NB4 (cell line): Measurements from ENCODE around the gene SAFB.

Experiments used
- DNase-seq: peaks from one replicate; pipeline ENCODE4 v3.0.0; 2010; ENCODE audit warnings: low read depth
- H3K4me3 ChIP-seq: one replicate; pipeline ENCODE4 v1.5.1; 2011; ENCODE audit warnings: mild to moderate bottlenecking, low read depth, low read length, moderate library complexity
- MAX ChIP-seq: IDR thresholded peaks from 2 replicates; pipeline ENCODE4 v1.6.1; 2011; ENCODE audit warnings: low read depth, low read length
- MYC ChIP-seq: IDR thresholded peaks from 2 replicates; pipeline ENCODE4 v1.6.1; 2011; ENCODE audit warnings: low read depth, low read length
- POLR2A ChIP-seq: IDR thresholded peaks from 2 replicates; pipeline ENCODE4 v1.6.1; 2011; ENCODE audit warnings: mild to moderate bottlenecking; ENCODE audit not compliant: insufficient read length; ENCODE audit errors: extremely low read depth
- TF ChIP-seq, protein P1 (sequence below): IDR thresholded peaks from one replicate; pipeline ENCODE4 v1.5.1; 2012; ENCODE audit warnings: low read depth, low read length

SAFB gene

DNA sequence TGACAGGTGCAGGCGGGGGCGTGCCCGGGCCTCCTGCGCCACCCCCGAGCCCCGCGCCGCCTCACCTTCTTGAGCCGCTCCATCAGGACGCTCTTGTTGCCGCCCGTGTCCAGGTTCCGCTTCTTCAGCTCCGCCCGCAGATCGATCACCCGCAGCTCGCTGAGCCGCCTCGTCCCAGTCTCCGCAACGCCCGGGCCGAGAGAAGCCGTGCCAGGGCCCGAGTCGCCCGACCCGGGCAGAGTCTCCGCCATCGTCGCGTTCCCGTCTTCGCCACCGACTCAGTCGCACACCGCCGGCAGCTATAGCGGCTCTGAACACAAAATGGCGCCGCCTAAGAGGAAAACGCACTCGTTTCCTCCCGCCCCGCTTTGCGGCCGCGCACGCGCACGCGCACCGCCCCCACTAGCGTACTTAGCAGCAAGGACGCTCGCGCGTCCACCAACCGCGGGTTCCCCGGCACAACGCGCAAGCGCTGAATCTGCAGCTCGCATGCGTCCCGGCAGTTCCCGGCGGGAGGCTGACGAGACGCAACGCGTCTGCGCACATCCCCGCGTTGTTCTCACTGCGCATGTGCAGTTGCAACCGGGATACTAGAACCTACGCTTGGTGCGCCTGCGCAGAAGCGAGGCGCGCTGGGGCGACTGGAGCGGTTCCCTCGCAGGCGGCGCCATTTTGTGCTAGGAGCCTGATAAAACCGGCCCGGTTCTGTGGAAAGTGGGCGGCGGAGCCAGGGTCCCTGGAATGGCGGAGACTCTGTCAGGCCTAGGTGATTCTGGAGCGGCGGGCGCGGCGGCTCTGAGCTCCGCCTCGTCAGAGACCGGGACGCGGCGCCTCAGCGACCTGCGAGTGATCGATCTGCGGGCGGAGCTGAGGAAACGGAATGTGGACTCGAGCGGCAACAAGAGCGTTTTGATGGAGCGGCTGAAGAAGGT, at the start of gene SAFB, which contains the start of gene SAFB2:
TSS of gene SAFB (plus strand) at position 619 of the 932 bp plus-strand sequence. CDS start at position 742, 123 bp downstream.
TSS of gene SAFB2 (minus strand) at position 312 of the 932 bp plus-strand sequence. CDS start at position 251, 61 bp downstream.
- peak within 1 kb of the TSS; percentile 95 for H3K4me3 ChIP-seq
- peak; percentile 97 for DNase-seq
- peak; percentile 89 for TF ChIP-seq MAX
- peak; percentile 96 for TF ChIP-seq POLR2A
- TF ChIP-seq MYC: peak; percentile 90
- TF ChIP-seq, protein P1, sequence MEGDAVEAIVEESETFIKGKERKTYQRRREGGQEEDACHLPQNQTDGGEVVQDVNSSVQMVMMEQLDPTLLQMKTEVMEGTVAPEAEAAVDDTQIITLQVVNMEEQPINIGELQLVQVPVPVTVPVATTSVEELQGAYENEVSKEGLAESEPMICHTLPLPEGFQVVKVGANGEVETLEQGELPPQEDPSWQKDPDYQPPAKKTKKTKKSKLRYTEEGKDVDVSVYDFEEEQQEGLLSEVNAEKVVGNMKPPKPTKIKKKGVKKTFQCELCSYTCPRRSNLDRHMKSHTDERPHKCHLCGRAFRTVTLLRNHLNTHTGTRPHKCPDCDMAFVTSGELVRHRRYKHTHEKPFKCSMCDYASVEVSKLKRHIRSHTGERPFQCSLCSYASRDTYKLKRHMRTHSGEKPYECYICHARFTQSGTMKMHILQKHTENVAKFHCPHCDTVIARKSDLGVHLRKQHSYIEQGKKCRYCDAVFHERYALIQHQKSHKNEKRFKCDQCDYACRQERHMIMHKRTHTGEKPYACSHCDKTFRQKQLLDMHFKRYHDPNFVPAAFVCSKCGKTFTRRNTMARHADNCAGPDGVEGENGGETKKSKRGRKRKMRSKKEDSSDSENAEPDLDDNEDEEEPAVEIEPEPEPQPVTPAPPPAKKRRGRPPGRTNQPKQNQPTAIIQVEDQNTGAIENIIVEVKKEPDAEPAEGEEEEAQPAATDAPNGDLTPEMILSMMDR: no peak

- no peak for DNase-seq
- TF ChIP-seq MAX (no peak), POLR2A (no peak), MYC (no peak)
- TF ChIP-seq, protein P1: no peak
- H3K4me3 ChIP-seq: no peak overlapping the region
Observed at GRCh38 chr19:5575590-5575989, 47.3 kb upstream of the SAFB start.

- no peak for TF ChIP-seq MYC
- TF ChIP-seq, protein P1: peak; percentile 63
- H3K4me3 ChIP-seq: no peak overlapping the region
Observed at GRCh38 chr19:5578097-5578846, 44.6 kb upstream of the SAFB start.

DNA sequence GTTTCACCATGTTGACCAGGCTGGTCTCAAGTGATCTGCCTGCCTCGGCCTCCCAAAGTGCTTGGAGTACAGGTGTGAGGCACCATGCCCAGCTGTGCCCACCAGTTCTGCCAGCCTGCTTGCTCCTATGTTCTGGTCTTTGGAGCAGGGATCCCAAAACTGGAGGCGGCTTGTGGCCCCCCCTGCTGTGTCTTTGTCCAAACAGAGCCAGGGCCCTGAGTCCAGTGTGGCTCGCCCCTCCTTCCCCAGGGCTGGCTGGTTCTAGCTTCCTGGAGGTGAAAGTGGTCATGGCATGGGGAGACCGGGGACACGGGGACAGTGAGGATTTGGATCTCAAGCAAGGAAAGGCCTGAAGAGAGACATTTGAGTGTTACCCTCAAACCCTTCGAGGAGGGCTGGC, 43.6 kb upstream of the SAFB start:
- H3K4me3 ChIP-seq: no peak overlapping the region
- DNase-seq: no peak
- TF ChIP-seq POLR2A (no peak), MYC (no peak), MAX (no peak)
- TF ChIP-seq, protein P1: no peak

More at GRCh38 chr19:5578097-5578846, 44.6 kb upstream of the SAFB start:
- DNase-seq: peak; percentile 70

DNA sequence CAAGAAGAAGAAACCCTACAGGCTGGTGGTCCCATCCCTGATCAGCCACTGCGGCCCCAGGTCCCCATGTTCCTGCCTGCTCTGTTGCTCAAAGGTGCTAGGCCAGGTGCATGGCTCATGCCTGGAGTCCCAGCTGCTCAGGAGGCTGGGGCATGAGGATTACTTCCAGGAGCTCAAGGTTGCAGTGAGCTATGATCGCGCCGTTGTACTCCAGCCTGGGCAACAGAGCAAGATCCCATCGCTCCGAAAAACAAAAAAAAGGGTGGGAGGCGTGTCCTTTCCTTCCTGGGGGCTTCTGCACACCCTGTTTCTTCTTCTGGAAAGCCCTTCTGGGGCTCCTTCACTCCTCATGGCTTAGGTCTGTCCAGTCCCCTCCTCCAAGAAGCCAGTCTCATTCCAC, 43.2 kb upstream of the SAFB start:
- no peak overlapping the region for H3K4me3 ChIP-seq
- DNase-seq: no peak
- TF ChIP-seq POLR2A (no peak), MYC (no peak), MAX (no peak)
- TF ChIP-seq, protein P1: no peak
